Pulmonary artery endothelial cell (primary cell): ENCODE measurements around the gene GRK5. TPM values are rescaled to one million over a fixed set of nuclear protein-coding genes. Genes with fewer than 3 reads are reported as not detected.

Experiments used
- DNase-seq: peaks from one replicate; pipeline ENCODE4 v3.0.0-alpha.2; 2011; ENCODE audit warnings: low read depth, low spot score
- total RNA-seq: library from RNA; depleted of rRNA; stranded (reverse); fragments of >200 nt; gene quantifications from 2 replicates; pipeline ENCODE4 v1.2.3, GENCODE V29; 2014

GRK5 gene
- total RNA-seq, 1 donor from 2014 or later = 39.7 TPM

GRCh38 chr10:119360181-119360921, 153.0 kb downstream of the GRK5 start:
- no peak for DNase-seq

- no peak for DNase-seq
Observed at GRCh38 chr10:119361037-119361436, 153.7 kb downstream of the GRK5 start.

- DNase-seq = no peak
Observed at GRCh38 chr10:119362122-119362521, 154.8 kb downstream of the GRK5 start.

- DNase-seq = no peak
Observed at GRCh38 chr10:119364645-119365600, 157.6 kb downstream of the GRK5 start.

- no peak for DNase-seq
Observed at GRCh38 chr10:119365773-119366599, 158.6 kb downstream of the GRK5 start.

GRCh38 chr10:119367841-119368549, 160.6 kb downstream of the GRK5 start:
- DNase-seq = no peak

- DNase-seq = no peak
Observed at GRCh38 chr10:119368581-119368980, 161.2 kb downstream of the GRK5 start.

GRCh38 chr10:119368991-119369869, 161.9 kb downstream of the GRK5 start:
- no peak for DNase-seq

GRCh38 chr10:119370111-119370741, 162.9 kb downstream of the GRK5 start:
- peak; percentile 83 for DNase-seq

- peak; percentile 79 for DNase-seq
Observed at GRCh38 chr10:119370972-119371703, 163.8 kb downstream of the GRK5 start.

- no peak for DNase-seq
Observed at GRCh38 chr10:119371704-119372663, 164.6 kb downstream of the GRK5 start.

- no peak for DNase-seq
Observed at GRCh38 chr10:119373294-119374102, 166.1 kb downstream of the GRK5 start.

GRCh38 chr10:119374236-119374635, 166.9 kb downstream of the GRK5 start:
- no peak for DNase-seq

GRCh38 chr10:119375574-119376272, 168.4 kb downstream of the GRK5 start:
- DNase-seq = no peak

- no peak for DNase-seq
Observed at GRCh38 chr10:119377451-119377957, 170.1 kb downstream of the GRK5 start.
